Activated T-cell treated with anti-CD3 and anti-CD28 coated beads, Interleukin-2, amount 50 U/mL, for 48 hours (primary cell): Measurements from ENCODE around the gene HMGB4.

Experiments
- DNase-seq, 2 experiments: peaks; one replicate each; pipeline ENCODE4 v3.0.0-alpha.2; 2020

The HMGB4 gene

GRCh38 chr1:33849211-33849610 lies 14.7 kb upstream of the HMGB4 start:
- no peak for DNase-seq

GRCh38 chr1:33850481-33850880 lies 13.4 kb upstream of the HMGB4 start:
- no peak for DNase-seq

- no peak for DNase-seq
Observed at GRCh38 chr1:33852711-33853110, 11.2 kb upstream of the HMGB4 start.

- DNase-seq = no peak
Observed at GRCh38 chr1:33853431-33853830, 10.4 kb upstream of the HMGB4 start.

- DNase-seq = no peak
Observed at GRCh38 chr1:33854091-33854490, 9.8 kb upstream of the HMGB4 start.

GRCh38 chr1:33860671-33861070 lies 3.2 kb upstream of the HMGB4 start:
- DNase-seq = no peak

GRCh38 chr1:33864460-33865389 lies 846 bp downstream of the HMGB4 start:
- DNase-seq = no peak

- DNase-seq = no peak
Observed at GRCh38 chr1:33866281-33866680, 2.4 kb downstream of the HMGB4 start.

- no peak for DNase-seq
Observed at GRCh38 chr1:33867684-33868083, 3.8 kb downstream of the HMGB4 start.

- no peak for DNase-seq
Observed at GRCh38 chr1:33872275-33872674, 8.4 kb downstream of the HMGB4 start.

- no peak for DNase-seq
Observed at GRCh38 chr1:33872683-33873082, 8.8 kb downstream of the HMGB4 start.

GRCh38 chr1:33874636-33875035 lies 10.8 kb downstream of the HMGB4 start:
- no peak for DNase-seq

GRCh38 chr1:33875862-33876261 lies 12.0 kb downstream of the HMGB4 start:
- no peak for DNase-seq

GRCh38 chr1:33876970-33877650 lies 13.2 kb downstream of the HMGB4 start:
- DNase-seq = no peak

- no peak for DNase-seq
Observed at GRCh38 chr1:33878392-33878791, 14.5 kb downstream of the HMGB4 start.

GRCh38 chr1:33880305-33880704 lies 16.4 kb downstream of the HMGB4 start:
- DNase-seq = no peak

GRCh38 chr1:33886496-33886895 lies 22.6 kb downstream of the HMGB4 start:
- DNase-seq = no peak

GRCh38 chr1:33893147-33893830 lies 29.4 kb downstream of the HMGB4 start:
- no peak for DNase-seq

- DNase-seq = no peak
Observed at GRCh38 chr1:33895396-33895795, 31.5 kb downstream of the HMGB4 start.

- no peak for DNase-seq
Observed at GRCh38 chr1:33895976-33896375, 32.1 kb downstream of the HMGB4 start.

- no peak for DNase-seq
Observed at GRCh38 chr1:33897092-33897725, 33.3 kb downstream of the HMGB4 start.

GRCh38 chr1:33898406-33898805 lies 34.5 kb downstream of the HMGB4 start:
- DNase-seq = no peak

GRCh38 chr1:33898881-33899280 lies 35.0 kb downstream of the HMGB4 start:
- DNase-seq = no peak
